Activated T-helper 2 cell treated with anti-CD3 and anti-CD28 coated beads, Interferon-gamma antibody, Interleukin-2, Interleukin-4, amounts not matched to agents 10 μg/mL and 5 μg/mL and 100 μg/mL, durations not matched to agents 14 hours and 24 hours and 36 hours (primary cell): ENCODE data around the gene SHE. TPM values are rescaled to one million over a fixed set of nuclear protein-coding genes. Genes with fewer than 3 reads are reported as not detected.
"Not testable (repeated sequence)": the region's sequence is repeated elsewhere in the genome, so short reads cannot be mapped to it uniquely, and the experiment has no call there.

Source experiments
- DNase-seq: peaks from one replicate; pipeline ENCODE4 v3.0.0; 2021; ENCODE audit warnings: low spot score
- H3K27ac Mint-ChIP-seq: one replicate; pipeline ENCODE4 v1.8.0; 2021; ENCODE audit warnings: mixed read lengths
- H3K27me3 Mint-ChIP-seq: one replicate; pipeline ENCODE4 v1.8.0; 2021; ENCODE audit warnings: low read depth, mixed read lengths
- H3K36me3 Mint-ChIP-seq: one replicate; pipeline ENCODE4 v1.8.0; 2021; ENCODE audit warnings: low read depth, mixed read lengths
- H3K4me1 Mint-ChIP-seq: one replicate; pipeline ENCODE4 v1.8.0; 2021; ENCODE audit warnings: low read depth, mixed read lengths
- H3K4me3 Mint-ChIP-seq: one replicate; pipeline ENCODE4 v1.8.0; 2021; ENCODE audit warnings: low read depth, mild to moderate bottlenecking, moderate library complexity, mixed read lengths
- H3K9me3 Mint-ChIP-seq: one replicate; pipeline ENCODE4 v1.8.0; 2021; ENCODE audit warnings: mixed read lengths
- intact Hi-C: fragments of 100-400 bp; cut with micrococcal nuclease; formaldehyde crosslinking; loops from one replicate; pipeline ENCODE4 v1.15.1; 2023
- total RNA-seq: library from RNA; stranded (reverse); gene quantifications from 2 replicates; pipeline ENCODE4 v1.2.3, GENCODE V29; 2022

The SHE gene
- total RNA-seq, 1 donor from 2014 or later, result 0.05 TPM

DNA sequence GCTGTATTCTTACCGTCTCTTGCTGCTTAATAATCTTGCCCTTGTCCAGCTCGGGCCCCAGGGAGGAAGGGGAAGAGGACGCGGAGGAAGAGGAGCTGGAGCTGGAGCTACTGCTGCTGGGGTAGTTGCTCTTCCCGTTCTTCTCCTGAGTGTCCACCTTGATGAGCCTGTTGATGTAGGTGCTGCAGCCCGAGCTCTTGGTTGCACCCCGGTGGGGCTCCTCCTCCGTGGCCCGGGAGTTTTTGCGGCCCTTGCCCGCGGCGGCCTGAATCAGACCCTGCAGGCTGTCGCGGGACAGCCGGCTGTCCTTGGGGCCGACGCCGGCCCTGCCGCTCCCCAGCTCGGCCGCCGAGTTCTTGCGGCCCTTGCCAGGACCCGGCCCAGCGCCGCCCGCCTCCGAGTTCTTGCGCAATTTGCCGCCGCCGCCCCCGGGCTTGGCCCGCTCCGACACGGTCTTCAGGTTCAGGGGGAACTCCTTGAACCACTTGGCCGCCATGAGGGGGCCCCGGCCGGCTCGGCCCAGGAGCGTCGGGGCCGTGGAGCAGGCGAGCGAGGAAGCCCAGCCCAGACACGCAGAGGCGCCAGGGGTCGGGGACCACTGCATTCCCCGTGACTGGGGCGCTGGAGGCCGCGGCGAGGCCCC is 668 bp downstream of the SHE start:
- Mint-ChIP-seq H3K4me3 (peak overlapping the region; percentile 15), H3K36me3 (no peaks in the 10 kb centered on the region), H3K4me1 (peaks cover 10% of the 10 kb centered on the region), H3K27me3 (peaks cover 67% of the 10 kb centered on the region), H3K9me3 (no peaks in the 10 kb centered on the region), H3K27ac (no peak overlapping the region)
- intact Hi-C loops, result no loop called here
- DNase-seq, result no peak

DNA sequence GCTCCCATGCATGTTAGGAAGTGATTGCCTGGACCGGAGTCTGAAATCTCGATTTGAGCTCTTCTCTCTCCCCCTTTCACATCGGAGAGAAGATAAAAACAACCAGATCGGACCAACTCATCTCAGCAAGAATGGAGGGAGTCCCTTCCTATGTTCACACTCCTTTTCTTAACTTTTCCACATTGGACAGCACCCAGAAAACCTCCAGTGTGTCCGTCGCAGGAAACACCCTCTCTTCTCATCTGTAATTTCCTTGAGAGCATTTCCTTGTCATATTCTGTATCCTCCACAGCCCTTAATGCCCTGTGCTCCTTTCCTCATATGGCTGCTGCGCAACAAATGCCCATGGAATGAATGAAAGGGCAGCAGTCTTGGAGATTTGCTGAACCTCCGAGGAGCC is 1.7 kb downstream of the SHE start:
- no peaks in the 10 kb centered on the region for H3K36me3 Mint-ChIP-seq
- peaks cover 59% of the 10 kb centered on the region for H3K27me3 Mint-ChIP-seq

DNA sequence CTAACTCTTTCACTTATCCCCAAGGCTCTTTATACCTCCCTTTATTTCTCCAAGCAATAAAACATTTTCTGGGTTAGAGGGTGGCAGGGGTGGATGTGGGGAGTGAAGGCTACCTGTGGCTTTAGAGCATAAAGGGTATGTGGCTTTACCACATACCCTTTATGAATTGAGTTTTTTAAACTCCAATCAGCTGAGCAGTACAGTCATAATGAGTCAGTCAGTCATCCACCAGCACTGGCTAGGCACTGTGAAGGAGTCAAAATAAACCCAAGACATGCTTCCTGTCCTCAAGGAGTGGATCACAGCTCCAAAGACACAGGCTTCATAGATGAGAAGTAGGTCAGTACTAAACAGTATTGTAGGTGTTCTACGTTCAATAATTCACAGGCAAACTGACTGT is 2.8 kb downstream of the SHE start:
- Mint-ChIP-seq H3K9me3 (no peaks in the 10 kb centered on the region), H3K4me3 (no peak overlapping the region), H3K27ac (no peak overlapping the region), H3K27me3 (peaks cover 51% of the 10 kb centered on the region), H3K36me3 (no peaks in the 10 kb centered on the region), H3K4me1 (peaks cover 12% of the 10 kb centered on the region)
- intact Hi-C loops, result no loop called here
- no peak for DNase-seq

More for the DNA sequence above, 1.7 kb downstream of the SHE start:
- H3K4me1 Mint-ChIP-seq, result peaks cover 10% of the 10 kb centered on the region
- H3K4me3 Mint-ChIP-seq, result no peak overlapping the region
- H3K9me3 Mint-ChIP-seq, result no peaks in the 10 kb centered on the region
- H3K27ac Mint-ChIP-seq, result no peak overlapping the region
- intact Hi-C loops, result no loop called here
- DNase-seq, result no peak

DNA sequence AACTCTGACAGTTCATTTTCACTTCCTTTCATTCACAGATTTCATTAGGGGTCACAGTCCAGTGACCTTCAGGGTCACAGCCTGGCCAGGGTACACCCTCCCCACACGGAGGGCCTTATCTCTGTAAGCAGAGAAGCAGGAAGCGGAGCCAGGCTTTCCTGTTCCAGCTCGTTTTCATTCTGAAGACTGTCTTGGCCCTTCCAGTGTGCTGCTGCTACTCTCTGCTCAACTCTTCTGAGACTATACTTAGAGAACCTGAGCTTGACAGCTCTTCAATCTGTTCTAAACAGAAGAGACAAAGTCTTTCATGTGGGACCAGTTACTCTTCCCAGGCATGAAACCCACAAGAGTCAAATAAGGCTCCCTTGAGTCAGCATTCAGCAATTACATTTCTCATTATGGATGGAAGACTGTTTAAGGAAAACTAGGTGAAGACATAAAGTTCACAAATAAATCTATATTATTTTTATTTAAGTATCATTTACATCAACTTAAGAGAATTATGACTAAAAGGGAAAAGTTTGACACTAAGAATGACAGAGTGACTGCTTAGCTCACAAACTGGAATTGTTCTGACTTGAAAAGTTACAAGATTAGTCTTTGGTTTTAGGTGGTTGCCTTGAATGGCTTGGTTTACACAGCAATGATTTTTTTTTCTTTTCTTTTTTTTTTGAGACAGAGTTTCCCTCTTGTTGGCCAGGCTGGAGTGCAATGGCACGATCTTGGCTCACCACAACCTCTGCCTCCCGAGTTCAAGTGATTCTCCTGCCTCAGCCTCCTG is 5.0 kb downstream of the SHE start:
- Mint-ChIP-seq H3K27me3 (peaks cover 39% of the 10 kb centered on the region), H3K4me1 (peaks cover 25% of the 10 kb centered on the region), H3K27ac (no peak overlapping the region), H3K4me3 (no peak overlapping the region), H3K36me3 (no peaks in the 10 kb centered on the region), H3K9me3 (no peaks in the 10 kb centered on the region)
- no peak for DNase-seq
- intact Hi-C loops, result no loop called here

DNA sequence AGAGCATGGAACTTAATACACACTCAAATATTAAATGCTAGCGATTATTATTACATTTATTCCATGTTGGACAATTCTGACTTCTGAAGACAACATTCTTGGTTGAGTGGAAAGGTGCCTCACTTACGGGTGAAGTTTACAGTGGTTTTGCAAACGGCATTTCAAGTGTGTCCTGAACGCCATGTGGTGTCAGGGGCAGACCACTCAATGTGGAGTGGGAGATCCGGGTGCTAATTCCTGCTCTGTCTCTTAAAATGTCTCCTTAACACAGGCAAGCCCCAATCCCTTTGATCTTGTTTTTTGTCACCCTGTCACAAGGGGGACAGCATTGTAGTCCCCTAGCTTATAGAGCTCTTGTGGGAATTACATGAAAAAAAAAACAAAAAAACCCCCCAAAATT is 5.8 kb downstream of the SHE start:
- no peak overlapping the region for H3K27ac Mint-ChIP-seq
- intact Hi-C loops, result no loop called here
- no peaks in the 10 kb centered on the region for H3K9me3 Mint-ChIP-seq
- no peak for DNase-seq
- H3K4me1 Mint-ChIP-seq, result peaks cover 26% of the 10 kb centered on the region
- H3K36me3 Mint-ChIP-seq, result no peaks in the 10 kb centered on the region
- no peak overlapping the region for H3K4me3 Mint-ChIP-seq
- H3K27me3 Mint-ChIP-seq, result peaks cover 45% of the 10 kb centered on the region

DNA sequence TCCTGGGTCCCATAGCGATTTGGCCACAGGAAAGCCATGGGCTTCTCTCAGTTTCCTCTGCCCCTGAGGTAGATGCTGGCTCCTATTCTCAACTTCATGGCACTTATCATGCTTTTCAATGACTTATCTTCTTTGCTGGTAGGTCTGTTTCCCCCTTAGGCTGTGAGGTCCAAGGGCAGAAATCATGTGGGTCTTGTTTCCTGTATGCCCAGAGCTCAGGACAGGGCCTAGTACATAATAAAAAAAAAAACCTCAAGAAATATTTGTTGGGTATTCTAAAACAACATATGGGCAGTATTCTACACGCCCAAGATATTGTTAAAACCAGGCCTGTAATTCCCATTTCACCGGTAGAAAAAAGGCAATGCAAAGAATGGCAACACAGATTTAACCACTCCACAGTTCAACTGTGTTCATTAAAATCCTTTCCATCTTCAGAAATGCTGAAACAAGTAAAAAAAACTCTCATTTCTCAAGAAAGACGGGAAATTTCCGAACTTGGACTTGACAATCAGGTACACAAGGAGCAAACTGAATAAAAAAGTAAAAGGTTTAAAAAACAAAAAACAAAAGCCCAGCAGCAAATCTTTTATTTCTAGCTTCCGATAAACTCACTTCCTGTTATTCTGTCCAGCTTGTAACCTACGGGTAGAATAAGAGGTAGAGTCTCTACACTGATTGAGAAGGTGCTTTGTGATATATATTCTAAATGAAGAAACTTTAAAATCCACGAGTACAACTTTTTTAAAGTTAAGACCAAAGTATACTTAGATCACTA is 6.5 kb downstream of the SHE start:
- H3K36me3 Mint-ChIP-seq, result no peaks in the 10 kb centered on the region

DNA sequence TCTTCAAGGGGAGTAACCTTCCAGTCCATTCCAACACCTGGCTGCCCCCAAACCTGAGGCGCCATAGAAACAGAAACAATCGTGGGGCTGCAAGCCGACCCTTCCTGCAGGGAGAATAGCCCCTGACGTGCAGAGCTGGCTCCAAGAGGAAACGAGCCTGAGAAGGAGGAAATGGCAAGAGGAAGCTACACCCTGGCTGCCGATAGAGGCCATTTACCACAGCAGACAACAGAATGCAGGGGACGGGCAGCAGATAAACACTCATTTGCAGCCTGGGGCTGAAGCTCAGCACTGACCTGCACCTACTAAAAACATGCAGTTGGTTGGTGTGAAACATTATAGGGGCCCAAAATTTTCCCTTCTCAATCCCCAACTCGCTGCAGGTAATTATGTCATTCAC is 8.9 kb downstream of the SHE start:
- Mint-ChIP-seq H3K27me3 (peaks cover 23% of the 10 kb centered on the region), H3K4me1 (peaks cover 21% of the 10 kb centered on the region), H3K4me3 (no peak overlapping the region), H3K36me3 (no peaks in the 10 kb centered on the region), H3K9me3 (no peaks in the 10 kb centered on the region), H3K27ac (no peak overlapping the region)
- DNase-seq, result no peak
- intact Hi-C loops, result no loop called here

More for the DNA sequence above, 6.5 kb downstream of the SHE start:
- H3K4me3 Mint-ChIP-seq, result no peak overlapping the region
- no peak for DNase-seq
- H3K27ac Mint-ChIP-seq, result no peak overlapping the region
- H3K4me1 Mint-ChIP-seq, result peaks cover 26% of the 10 kb centered on the region
- H3K9me3 Mint-ChIP-seq, result no peaks in the 10 kb centered on the region
- H3K27me3 Mint-ChIP-seq, result peaks cover 42% of the 10 kb centered on the region
- intact Hi-C loops, result no loop called here

DNA sequence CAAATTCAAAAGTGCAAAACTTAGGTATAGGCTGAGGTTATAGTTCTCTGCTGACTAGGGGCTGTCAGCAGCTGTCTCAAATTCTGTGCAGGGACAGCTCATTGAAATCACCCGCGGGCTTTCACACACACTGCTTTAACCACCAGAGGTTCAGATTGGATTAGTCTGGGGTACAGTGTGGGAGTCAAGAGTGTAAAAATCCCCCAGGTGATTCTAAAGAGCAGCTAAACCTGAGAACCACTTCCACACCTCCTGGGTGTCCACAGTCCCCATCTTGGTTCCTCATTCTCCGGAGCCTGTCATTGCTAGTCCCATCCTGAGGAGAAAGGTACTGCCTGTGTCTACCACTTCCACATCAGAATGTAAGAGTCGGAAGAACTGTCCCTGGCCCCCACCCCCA is 10.1 kb downstream of the SHE start:
- no peak overlapping the region for H3K4me3 Mint-ChIP-seq
- H3K4me1 Mint-ChIP-seq, result peaks cover 20% of the 10 kb centered on the region
- no peak for DNase-seq
- H3K36me3 Mint-ChIP-seq, result no peaks in the 10 kb centered on the region
- peaks cover 22% of the 10 kb centered on the region for H3K27me3 Mint-ChIP-seq
- no peaks in the 10 kb centered on the region for H3K9me3 Mint-ChIP-seq
- H3K27ac Mint-ChIP-seq, result no peak overlapping the region
- intact Hi-C loops, result no loop called here

DNA sequence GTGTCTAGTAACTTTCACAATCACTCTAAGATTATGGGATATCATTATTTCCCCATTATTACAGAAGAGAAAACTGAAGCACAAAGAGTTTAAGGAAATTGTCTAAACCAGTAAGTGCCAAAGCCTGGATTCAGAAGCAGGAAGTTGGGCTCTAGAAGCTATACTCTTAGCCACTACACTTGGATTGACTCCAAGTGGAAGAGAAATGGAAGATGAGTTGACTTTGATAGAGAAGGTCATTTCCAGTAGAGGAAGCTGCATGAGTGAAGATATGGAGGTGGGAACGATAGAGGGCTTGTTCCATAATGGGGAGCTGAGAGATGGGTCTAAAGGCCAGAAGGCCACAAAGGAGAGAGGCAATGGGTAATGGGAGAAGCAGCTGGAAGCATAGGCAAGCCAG is 11.9 kb downstream of the SHE start:
- intact Hi-C loops, result no loop called here
- no peak for DNase-seq
- Mint-ChIP-seq H3K36me3 (no peaks in the 10 kb centered on the region), H3K27ac (no peak overlapping the region), H3K9me3 (no peaks in the 10 kb centered on the region), H3K27me3 (peaks cover 22% of the 10 kb centered on the region), H3K4me3 (no peak overlapping the region), H3K4me1 (peaks cover 14% of the 10 kb centered on the region)

DNA sequence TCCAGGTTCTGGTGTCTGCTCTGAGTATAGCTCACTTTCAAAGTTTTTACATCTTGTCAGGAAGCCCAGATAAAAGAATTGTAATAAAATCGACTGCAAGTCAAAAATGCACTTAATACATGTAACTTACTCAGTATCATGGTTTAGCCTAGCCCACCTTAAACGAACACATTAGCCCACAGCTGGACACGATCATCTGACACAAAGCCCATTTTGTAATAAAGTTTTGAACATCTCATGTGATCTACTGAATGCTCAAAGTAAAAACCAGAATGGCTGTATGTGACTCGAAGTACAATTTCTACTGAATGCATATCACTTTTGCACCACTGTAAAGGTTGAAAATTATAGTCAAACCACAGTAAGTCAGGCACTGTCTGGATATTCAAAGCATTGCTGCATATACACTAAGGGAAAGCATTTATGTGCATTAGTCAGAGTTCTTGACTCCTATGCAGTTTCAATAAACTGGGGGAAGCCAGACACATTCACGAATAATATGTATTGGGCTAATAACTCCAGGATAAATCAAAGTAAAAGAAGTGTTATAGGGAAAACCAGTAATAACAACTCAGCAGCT is 12.4 kb downstream of the SHE start:
- Mint-ChIP-seq H3K27me3 (peaks cover 22% of the 10 kb centered on the region), H3K4me1 (peaks cover 14% of the 10 kb centered on the region)
- intact Hi-C loops, result no loop called here

DNA sequence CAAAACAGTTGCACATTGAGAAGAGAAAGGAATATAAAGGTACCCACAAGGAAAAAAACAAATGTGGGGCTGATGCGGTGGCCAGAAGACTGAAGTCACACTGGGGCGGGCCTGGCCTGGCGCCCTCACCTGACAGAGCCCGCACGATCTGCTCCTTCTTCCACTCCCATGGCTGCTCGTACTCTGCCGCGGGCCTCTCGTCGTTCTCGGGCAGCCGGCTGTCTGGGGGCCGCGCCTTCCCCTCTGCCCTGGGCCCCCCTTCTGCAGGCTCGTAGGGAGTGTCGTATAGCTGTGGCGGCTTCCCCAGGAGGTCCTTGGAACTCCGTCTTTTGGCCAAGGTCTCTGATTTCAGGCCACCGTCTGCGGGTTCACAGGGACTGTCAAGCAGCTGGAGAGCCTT is 13.3 kb downstream of the SHE start:
- Mint-ChIP-seq H3K27ac (no peak overlapping the region), H3K27me3 (peaks cover 22% of the 10 kb centered on the region), H3K4me3 (no peak overlapping the region), H3K36me3 (no peaks in the 10 kb centered on the region), H3K9me3 (no peaks in the 10 kb centered on the region), H3K4me1 (peaks cover 14% of the 10 kb centered on the region)
- DNase-seq, result no peak
- intact Hi-C loops, result no loop called here

More for the DNA sequence above, 12.4 kb downstream of the SHE start:
- H3K4me3 Mint-ChIP-seq, result no peak overlapping the region
- H3K27ac Mint-ChIP-seq, result no peak overlapping the region
- H3K9me3 Mint-ChIP-seq, result no peaks in the 10 kb centered on the region
- DNase-seq, result no peak
- no peaks in the 10 kb centered on the region for H3K36me3 Mint-ChIP-seq

DNA sequence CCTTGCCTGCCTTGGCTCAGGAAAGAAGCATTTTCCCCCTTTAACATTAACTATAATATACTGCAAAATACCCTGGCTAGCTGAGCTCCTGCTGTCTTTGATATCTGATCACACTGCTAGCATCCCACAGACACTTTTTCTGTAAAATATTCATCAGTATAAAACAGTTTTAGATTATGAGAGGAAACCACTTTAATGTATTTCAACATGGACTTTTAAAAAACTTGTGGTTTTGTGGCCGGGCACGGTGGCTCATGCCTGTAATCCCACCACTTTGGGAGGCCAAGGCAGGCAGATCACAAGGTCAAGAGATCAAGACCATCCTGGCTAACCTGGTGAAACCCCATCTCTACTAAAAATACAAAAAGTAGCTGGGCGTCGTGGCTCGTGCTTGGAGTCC is 15.5 kb downstream of the SHE start:
- H3K27me3 Mint-ChIP-seq, result peaks cover 20% of the 10 kb centered on the region
- H3K27ac Mint-ChIP-seq, H3K4me3 Mint-ChIP-seq, intact Hi-C loops, H3K36me3 Mint-ChIP-seq, DNase-seq, H3K9me3 Mint-ChIP-seq, H3K4me1 Mint-ChIP-seq: not testable (repeated sequence)
